Left ventricle myocardium inferior (tissue), 1 donor: ENCODE results near the gene PSMD14. TPM values are rescaled to one million over a fixed set of nuclear protein-coding genes. Genes with fewer than 3 reads are reported as not detected.
"Not testable (repeated sequence)": the region's sequence is repeated elsewhere in the genome, so short reads cannot be mapped to it uniquely, and the experiment has no call there.

Source experiments
- DNase-seq: peaks from one replicate; pipeline ENCODE4 v3.0.0-alpha.2; 2020
- H3K27ac ChIP-seq: fragments of 200-600 bp; replicated peaks from 2 replicates; pipeline ENCODE4 v1.8.0; 2021
- H3K27me3 ChIP-seq: fragments of 200-600 bp; 2 replicates; pipeline ENCODE4 v1.8.0; 2021; ENCODE audit warnings: low read depth
- H3K36me3 ChIP-seq: fragments of 200-600 bp; 2 replicates; pipeline ENCODE4 v1.8.0; 2021
- H3K4me1 ChIP-seq: fragments of 200-600 bp; 2 replicates; pipeline ENCODE4 v1.8.0; 2021
- H3K4me3 ChIP-seq: fragments of 200-600 bp; 2 replicates; pipeline ENCODE4 v1.8.0; 2021; ENCODE audit warnings: mild to moderate bottlenecking, moderate library complexity
- H3K9me3 ChIP-seq: fragments of 200-600 bp; replicated peaks from 2 replicates; pipeline ENCODE4 v1.8.0; 2021
- CTCF ChIP-seq: fragments of 200-600 bp; IDR thresholded peaks from 2 replicates; pipeline ENCODE4 v1.8.0; 2021; ENCODE audit warnings: antibody characterized with exemption, mild to moderate bottlenecking, borderline replicate concordance
- intact Hi-C: fragments of 100-400 bp; cut with micrococcal nuclease; formaldehyde crosslinking; loops from one replicate; pipeline ENCODE4 v1.11.0; 2022
- total RNA-seq: library from RNA; stranded (reverse); fragmentation: NEBNext Ultra II Directional; extraction: Animal tissue kit (Norgen Biotek cat#: 25700); gene quantifications from one replicate; pipeline ENCODE4 v1.2.1, GENCODE V29; 2021
- donor health status: DM: no; HTN: yes; CAD: no; lungs with severe emphysema.

PSMD14 gene
- total RNA-seq, 1 donor from 2014 or later: 42.3 TPM

GRCh38 chr2:161355983-161356382 lies 47.8 kb downstream of the PSMD14 start:
- Histone ChIP-seq H3K36me3 (no peaks in the 10 kb centered on the region), H3K4me3 (no peak overlapping the region), H3K27me3 (no peaks in the 10 kb centered on the region), H3K27ac (no peak overlapping the region), H3K9me3 (peaks cover 7% of the 10 kb centered on the region), H3K4me1 (peaks cover 20% of the 10 kb centered on the region)
- intact Hi-C loops: no loop called here
- no peak for DNase-seq
- TF ChIP-seq CTCF: no peak

- intact Hi-C loops: no loop called here
- peaks cover 18% of the 10 kb centered on the region for H3K9me3 ChIP-seq
- peaks cover 7% of the 10 kb centered on the region for H3K36me3 ChIP-seq
- H3K27me3 ChIP-seq: no peaks in the 10 kb centered on the region
- TF ChIP-seq CTCF: no peak
- no peak for DNase-seq
- no peak overlapping the region for H3K27ac ChIP-seq
- peaks cover 20% of the 10 kb centered on the region for H3K4me1 ChIP-seq
- H3K4me3 ChIP-seq: no peak overlapping the region
Measured at GRCh38 chr2:161357097-161357496, 48.9 kb downstream of the PSMD14 start.

- Histone ChIP-seq H3K4me3 (no peak overlapping the region), H3K9me3 (peaks cover 34% of the 10 kb centered on the region), H3K27me3 (no peaks in the 10 kb centered on the region), H3K36me3 (peaks cover 17% of the 10 kb centered on the region), H3K4me1 (peaks cover 13% of the 10 kb centered on the region), H3K27ac (no peak overlapping the region)
- no peak for DNase-seq
- TF ChIP-seq CTCF: no peak
- intact Hi-C loops: no loop called here
Measured at GRCh38 chr2:161358838-161359237, 50.6 kb downstream of the PSMD14 start.

GRCh38 chr2:161360095-161360654 lies 52.0 kb downstream of the PSMD14 start:
- Histone ChIP-seq H3K9me3 (peaks cover 34% of the 10 kb centered on the region), H3K36me3 (peaks cover 17% of the 10 kb centered on the region), H3K4me1 (peaks cover 13% of the 10 kb centered on the region)
- H3K4me3 ChIP-seq, H3K27ac ChIP-seq, DNase-seq, H3K27me3 ChIP-seq, intact Hi-C loops: not testable (repeated sequence)

- Histone ChIP-seq H3K9me3 (peaks cover 34% of the 10 kb centered on the region), H3K27me3 (no peaks in the 10 kb centered on the region), H3K4me1 (no peaks in the 10 kb centered on the region), H3K4me3 (no peak overlapping the region), H3K27ac (no peak overlapping the region), H3K36me3 (peaks cover 17% of the 10 kb centered on the region)
- no peak for TF ChIP-seq CTCF
- intact Hi-C loops: no loop called here
- DNase-seq: no peak
Measured at GRCh38 chr2:161362568-161363166, 54.4 kb downstream of the PSMD14 start.

- Histone ChIP-seq H3K27me3 (no peaks in the 10 kb centered on the region), H3K4me1 (no peaks in the 10 kb centered on the region), H3K36me3 (peaks cover 39% of the 10 kb centered on the region), H3K9me3 (peaks cover 11% of the 10 kb centered on the region), H3K4me3 (no peak overlapping the region), H3K27ac (no peak overlapping the region)
- no peak for TF ChIP-seq CTCF
- intact Hi-C loops: no loop called here
- no peak for DNase-seq
Measured at GRCh38 chr2:161367675-161368074, 59.5 kb downstream of the PSMD14 start.
